Stimulated activated CD4-positive, alpha-beta T cell treated with anti-CD3 and anti-CD28 coated beads, Interleukin-1b, Interleukin-23, amount 100 ng/mL, for 48 hours (primary cell): Measurements from ENCODE around the gene GRPEL1.
A peak's percentile ranks its signal among the peaks of the same experiment; 100 is the strongest.

Source experiments
- DNase-seq: peaks from one replicate; pipeline ENCODE4 v3.0.0-alpha.2; 2020

The GRPEL1 gene

GRCh38 chr4:7062816-7063215 is 5.0 kb downstream of the GRPEL1 start:
- DNase-seq = no peak

GRCh38 chr4:7061815-7062214 is 6.0 kb downstream of the GRPEL1 start:
- no peak for DNase-seq

- DNase-seq = no peak
These were observed 7.3 kb downstream of the GRPEL1 start for GRCh38 chr4:7060346-7061150.

- DNase-seq = no peak
These were observed 8.2 kb downstream of the GRPEL1 start for GRCh38 chr4:7059662-7060061.

GRCh38 chr4:7058792-7059191 is 9.1 kb downstream of the GRPEL1 start:
- no peak for DNase-seq

- DNase-seq = no peak
These were observed 11.9 kb downstream of the GRPEL1 start for GRCh38 chr4:7055990-7056325.

GRCh38 chr4:7055111-7055989 is 12.5 kb downstream of the GRPEL1 start:
- no peak for DNase-seq

GRCh38 chr4:7054106-7054880 is 13.6 kb downstream of the GRPEL1 start:
- DNase-seq = no peak

- DNase-seq = peak; percentile 22
These were observed 14.7 kb downstream of the GRPEL1 start for GRCh38 chr4:7052923-7053715.

GRCh38 chr4:7052313-7052712 is 15.6 kb downstream of the GRPEL1 start:
- no peak for DNase-seq

- no peak for DNase-seq
These were observed 16.0 kb downstream of the GRPEL1 start for GRCh38 chr4:7051905-7052304.

- DNase-seq = no peak
These were observed 16.7 kb downstream of the GRPEL1 start for GRCh38 chr4:7051144-7051495.

GRCh38 chr4:7050481-7051143 is 17.3 kb downstream of the GRPEL1 start:
- no peak for DNase-seq

GRCh38 chr4:7049739-7050138 is 18.1 kb downstream of the GRPEL1 start:
- no peak for DNase-seq

GRCh38 chr4:7049295-7049694 is 18.6 kb downstream of the GRPEL1 start:
- DNase-seq = no peak

- no peak for DNase-seq
These were observed 19.2 kb downstream of the GRPEL1 start for GRCh38 chr4:7048642-7049041.

GRCh38 chr4:7046971-7047370 is 20.9 kb downstream of the GRPEL1 start:
- no peak for DNase-seq

GRCh38 chr4:7045961-7046921 is 21.6 kb downstream of the GRPEL1 start:
- no peak for DNase-seq

GRCh38 chr4:7045553-7045952 is 22.3 kb downstream of the GRPEL1 start:
- DNase-seq = no peak

- no peak for DNase-seq
These were observed 23.5 kb downstream of the GRPEL1 start for GRCh38 chr4:7044137-7044930.
